Trophoblast cell (in vitro differentiated cells and primary cell): ENCODE results near the gene SPDYC.

Experiments used
- DNase-seq, 2 donors: peaks; one replicate each; pipeline ENCODE4 v3.0.0-alpha.2; 2016
- H2AFZ ChIP-seq: 2 replicates; pipeline ENCODE4 v1.6.1; 2013; ENCODE audit warnings: low read length, moderate library complexity, mild to moderate bottlenecking; ENCODE audit not compliant: insufficient read depth, poor library complexity
- H2AK5ac ChIP-seq: 2 replicates; pipeline ENCODE4 v1.6.1; 2013; ENCODE audit warnings: mild to moderate bottlenecking, low read length
- H2BK120ac ChIP-seq: 2 replicates; pipeline ENCODE4 v1.6.1; 2013; ENCODE audit warnings: low read length, mild to moderate bottlenecking, moderate library complexity; ENCODE audit not compliant: insufficient read depth, poor library complexity
- H2BK12ac ChIP-seq: 2 replicates; pipeline ENCODE4 v1.6.1; 2013; ENCODE audit warnings: mild to moderate bottlenecking, low read length, moderate library complexity
- H2BK5ac ChIP-seq: 2 replicates; pipeline ENCODE4 v1.6.1; 2013; ENCODE audit warnings: low read length, low read depth, moderate library complexity, mild to moderate bottlenecking; ENCODE audit not compliant: poor library complexity
- H3K14ac ChIP-seq: 2 replicates; pipeline ENCODE4 v1.6.1; 2013; ENCODE audit warnings: mild to moderate bottlenecking, low read length
- H3K18ac ChIP-seq: 2 replicates; pipeline ENCODE4 v1.6.1; 2013; ENCODE audit warnings: mild to moderate bottlenecking, low read length
- H3K23ac ChIP-seq: 2 replicates; pipeline ENCODE4 v1.6.1; 2013; ENCODE audit warnings: low read length
- H3K27ac ChIP-seq: 2 replicates; pipeline ENCODE4 v1.5.1; 2013; ENCODE audit warnings: low read depth, mild to moderate bottlenecking, inconsistent platforms, low read length, moderate library complexity
- H3K27me3 ChIP-seq: 2 replicates; pipeline ENCODE4 v1.6.1; 2013; ENCODE audit warnings: inconsistent platforms, mild to moderate bottlenecking, low read length, moderate library complexity; ENCODE audit not compliant: insufficient read depth
- H3K36me3 ChIP-seq, 2 experiments: 1 replicate in 1 of 2; 2 replicates in 1 of 2; pipeline ENCODE4 v1.6.1; 2013; ENCODE audit warnings: low read length in 2 of 2, mild to moderate bottlenecking in 2 of 2, moderate library complexity in 1 of 2; ENCODE audit not compliant: insufficient read depth in 2 of 2, control insufficient read depth in 1 of 2
- H3K4ac ChIP-seq: 2 replicates; pipeline ENCODE4 v1.6.1; 2013; ENCODE audit warnings: low read depth, mild to moderate bottlenecking, low read length, moderate library complexity
- H3K4me1 ChIP-seq, 2 experiments: 1 replicate in 1 of 2; 2 replicates in 1 of 2; pipeline ENCODE4 v1.6.1; 2013; ENCODE audit warnings: low read length in 2 of 2, mild to moderate bottlenecking in 2 of 2, moderate library complexity in 1 of 2; ENCODE audit not compliant: insufficient read depth in 2 of 2, control insufficient read depth in 1 of 2
- H3K4me2 ChIP-seq: 2 replicates; pipeline ENCODE4 v1.6.1; 2013; ENCODE audit warnings: inconsistent platforms, mild to moderate bottlenecking, low read length, moderate library complexity
- H3K4me3 ChIP-seq: 2 replicates; pipeline ENCODE4 v1.5.1; 2013; ENCODE audit warnings: mild to moderate bottlenecking, low read depth, low read length, inconsistent platforms
- H3K79me1 ChIP-seq: one replicate; pipeline ENCODE4 v1.6.1; 2013; ENCODE audit warnings: low read length
- H3K79me2 ChIP-seq: 2 replicates; pipeline ENCODE4 v1.6.1; 2013; ENCODE audit warnings: low read length, mild to moderate bottlenecking; ENCODE audit not compliant: control insufficient read depth, insufficient read depth, poor library complexity
- H3K9ac ChIP-seq: 2 replicates; pipeline ENCODE4 v1.6.1; 2013; ENCODE audit warnings: mild to moderate bottlenecking, low read length
- H3K9me3 ChIP-seq: 2 replicates; pipeline ENCODE4 v1.6.1; 2013; ENCODE audit warnings: low read depth, mild to moderate bottlenecking, control low read depth, inconsistent platforms, low read length; ENCODE audit not compliant: insufficient read depth
- H4K12ac ChIP-seq: 2 replicates; pipeline ENCODE4 v1.6.1; 2013; ENCODE audit warnings: low read depth, mild to moderate bottlenecking, low read length, moderate library complexity
- H4K8ac ChIP-seq: 2 replicates; pipeline ENCODE4 v1.6.1; 2013; ENCODE audit warnings: low read depth, mild to moderate bottlenecking, low read length, moderate library complexity
- H4K91ac ChIP-seq: one replicate; pipeline ENCODE4 v1.6.1; 2013; ENCODE audit warnings: low read depth, mild to moderate bottlenecking, low read length, moderate library complexity
- WGBS: extraction: QIAGEN DNeasy Blood & Tissue Kit; methylation state at CpG from one replicate; pipeline ENCODE4 v1.1.7; 2013; ENCODE audit warnings: missing lambda C conversion rate; ENCODE audit not compliant: insufficient read length, insufficient coverage; ENCODE audit errors: extremely low coverage; 5-methylcytosine and 5-hydroxymethylcytosine counted together

Gene SPDYC

GRCh38 chr11:65185171-65185570, 15.1 kb downstream of the SPDYC start:
- no peak overlapping the region for H3K9ac ChIP-seq
- no peak overlapping the region for H2BK120ac ChIP-seq
- DNase-seq, result no peak
- no peak overlapping the region for H2AFZ ChIP-seq
- H4K91ac ChIP-seq, result no peak overlapping the region
- H4K8ac ChIP-seq, result no peak overlapping the region
- H3K36me3 ChIP-seq, result peaks cover 54 to 55% of the 10 kb centered on the region in 2 experiments
- H3K14ac ChIP-seq, result no peak overlapping the region
- H3K4ac ChIP-seq, result peak overlapping the region; percentile 25
- no peak overlapping the region for H3K4me3 ChIP-seq
- peaks cover 20% of the 10 kb centered on the region for H3K79me1 ChIP-seq
- H3K79me2 ChIP-seq, result peaks cover 19% of the 10 kb centered on the region
- no peak overlapping the region for H2BK5ac ChIP-seq
- no peaks in the 10 kb centered on the region for H3K27me3 ChIP-seq
- H2BK12ac ChIP-seq, result no peak overlapping the region
- no peak overlapping the region for H3K18ac ChIP-seq
- H3K27ac ChIP-seq, result no peak overlapping the region
- no CpG with 5 or more reads among the region's 2 CpGs for WGBS
- peaks cover 13 to 24% of the 10 kb centered on the region in 2 experiments for H3K4me1 ChIP-seq
- H4K12ac ChIP-seq, result no peak overlapping the region
- H3K4me2 ChIP-seq, result no peak overlapping the region
- no peak overlapping the region for H2AK5ac ChIP-seq
- H3K23ac ChIP-seq, result no peak overlapping the region
- H3K9me3 ChIP-seq, result peaks cover 2% of the 10 kb centered on the region

GRCh38 chr11:65185869-65186341, 15.9 kb downstream of the SPDYC start:
- no peak overlapping the region for H2AFZ ChIP-seq
- no peak overlapping the region for H2BK5ac ChIP-seq
- no peak overlapping the region for H2BK120ac ChIP-seq
- no peak for DNase-seq
- H2AK5ac ChIP-seq, result no peak overlapping the region
- no peak overlapping the region for H3K4ac ChIP-seq
- peaks cover 18% of the 10 kb centered on the region for H3K79me2 ChIP-seq
- H4K12ac ChIP-seq, result no peak overlapping the region
- H3K4me1 ChIP-seq, result peaks cover 13 to 20% of the 10 kb centered on the region in 2 experiments
- H3K4me2 ChIP-seq, result no peak overlapping the region
- no peaks in the 10 kb centered on the region for H3K27me3 ChIP-seq
- no peak overlapping the region for H3K18ac ChIP-seq
- H4K8ac ChIP-seq, result no peak overlapping the region
- H4K91ac ChIP-seq, result no peak overlapping the region
- no peak overlapping the region for H3K14ac ChIP-seq
- peaks cover 19% of the 10 kb centered on the region for H3K79me1 ChIP-seq
- H2BK12ac ChIP-seq, result no peak overlapping the region
- peaks cover 2% of the 10 kb centered on the region for H3K9me3 ChIP-seq
- no CpG with 5 or more reads among the region's 18 CpGs for WGBS
- H3K36me3 ChIP-seq, result peaks cover 59 to 61% of the 10 kb centered on the region in 2 experiments
- H3K27ac ChIP-seq, result no peak overlapping the region
- H3K9ac ChIP-seq, result no peak overlapping the region
- H3K23ac ChIP-seq, result no peak overlapping the region
- H3K4me3 ChIP-seq, result no peak overlapping the region

- Histone ChIP-seq H2BK12ac (no peak overlapping the region), H3K4me1 (peaks cover 13 to 18% of the 10 kb centered on the region in 2 experiments), H3K27me3 (no peaks in the 10 kb centered on the region), H3K79me2 (peaks cover 13% of the 10 kb centered on the region), H3K27ac (no peak overlapping the region), H2BK120ac (no peak overlapping the region), H3K4me3 (no peak overlapping the region), H2AK5ac (no peak overlapping the region), H3K4ac (no peak overlapping the region), H2BK5ac (no peak overlapping the region), H4K12ac (no peak overlapping the region), H3K9ac (no peak overlapping the region), H3K18ac (no peak overlapping the region), H3K14ac (no peak overlapping the region), H3K36me3 (peaks cover 59 to 61% of the 10 kb centered on the region in 2 experiments), H3K9me3 (peaks cover 2% of the 10 kb centered on the region), H4K91ac (no peak overlapping the region), H3K23ac (no peak overlapping the region), H3K79me1 (peaks cover 14% of the 10 kb centered on the region), H3K4me2 (no peak overlapping the region), H2AFZ (no peak overlapping the region), H4K8ac (no peak overlapping the region)
- WGBS, result no CpG with 5 or more reads among the region's 9 CpGs
- DNase-seq, result no peak
These were observed 16.7 kb downstream of the SPDYC start for GRCh38 chr11:65186701-65187100.

GRCh38 chr11:65187146-65187675, 17.2 kb downstream of the SPDYC start:
- H2BK5ac ChIP-seq, result no peak overlapping the region
- no peak overlapping the region for H3K23ac ChIP-seq
- H4K8ac ChIP-seq, result no peak overlapping the region
- peaks cover 61 to 63% of the 10 kb centered on the region in 2 experiments for H3K36me3 ChIP-seq
- no CpG with 5 or more reads among the region's 6 CpGs for WGBS
- H3K9me3 ChIP-seq, result peaks cover 2% of the 10 kb centered on the region
- H3K79me2 ChIP-seq, result peaks cover 9% of the 10 kb centered on the region
- H3K4me1 ChIP-seq, result peaks cover 13 to 18% of the 10 kb centered on the region in 2 experiments
- H2AFZ ChIP-seq, result no peak overlapping the region
- peaks cover 10% of the 10 kb centered on the region for H3K79me1 ChIP-seq
- no peak overlapping the region for H3K18ac ChIP-seq
- no peaks in the 10 kb centered on the region for H3K27me3 ChIP-seq
- no peak overlapping the region for H3K4me2 ChIP-seq
- peak; percentile 81 to 89 for DNase-seq
- no peak overlapping the region for H3K4me3 ChIP-seq
- H3K4ac ChIP-seq, result no peak overlapping the region
- H3K14ac ChIP-seq, result no peak overlapping the region
- H2BK12ac ChIP-seq, result no peak overlapping the region
- no peak overlapping the region for H3K9ac ChIP-seq
- no peak overlapping the region for H4K91ac ChIP-seq
- H4K12ac ChIP-seq, result no peak overlapping the region
- H2BK120ac ChIP-seq, result no peak overlapping the region
- H3K27ac ChIP-seq, result no peak overlapping the region
- H2AK5ac ChIP-seq, result no peak overlapping the region
